Adrenal gland (tissue), 12 donors: Measurements from ENCODE around the gene TTC5. TPM values are rescaled to one million over a fixed set of nuclear protein-coding genes. Genes with fewer than 3 reads are reported as not detected.

Experiments
- DNase-seq, 7 donors: peaks; one replicate each; pipeline ENCODE4 v3.0.0-alpha.2; 2019 to 2020
- H3K27ac ChIP-seq, 5 donors: fragments of 200-600 bp; sonication (generic) in 4 of 5; 1 replicate in 3 of 5; 2 replicates in 2 of 5; pipeline versions ENCODE4 v1.5.1 to v1.8.0; 2016 to 2020; ENCODE audit warnings: mild to moderate bottlenecking in 1 of 5
- H3K27me3 ChIP-seq: fragments of 200-600 bp; 2 replicates; pipeline ENCODE4 v1.8.0; 2021
- H3K36me3 ChIP-seq, 2 donors: fragments of 200-600 bp; replicated peaks in 1 of 2; 1 replicate in 1 of 2; 2 replicates in 1 of 2; pipeline versions ENCODE4 v1.5.1 to v1.8.0; 2018 to 2022
- H3K4me1 ChIP-seq, 2 donors: fragments of 200-600 bp; replicated peaks in 1 of 2; 1 replicate in 1 of 2; 2 replicates in 1 of 2; pipeline versions ENCODE4 v1.5.1 to v1.8.0; 2018 to 2021
- H3K4me3 ChIP-seq, 4 donors: fragments of 200-600 bp; sonication (generic) in 3 of 4; one replicate each; pipeline ENCODE4 v1.5.1; 2016 to 2018
- H3K9me3 ChIP-seq, 3 donors: fragments of 200-600 bp; sonication (generic) in 1 of 3; replicated peaks in 1 of 3; 1 replicate in 2 of 3; 2 replicates in 1 of 3; pipeline versions ENCODE4 v1.5.1 to v1.8.0; 2016 to 2021
- CTCF ChIP-seq, 6 experiments: fragments of 450-650 bp in 4 of 6; fragments of 200-600 bp in 2 of 6; sonication (generic) in 1 of 6; IDR thresholded peaks; 1 replicate in 5 of 6; 2 replicates in 1 of 6; pipeline versions ENCODE4 v1.5.1 to v1.8.0; 2016 to 2021; ENCODE audit warnings: antibody characterized with exemption in 6 of 6, mild to moderate bottlenecking in 2 of 6, moderate library complexity in 1 of 6
- POLR2A ChIP-seq, 2 donors: fragments of 450-650 bp; IDR thresholded peaks; one replicate each; pipeline ENCODE4 v1.6.1; 2017; ENCODE audit warnings: antibody characterized with exemption in 2 of 2, mild to moderate bottlenecking in 2 of 2, moderate library complexity in 1 of 2
- WGBS, 4 donors: extraction: QIAGEN DNeasy Blood & Tissue Kit in 2 of 4; methylation state at CpG; one replicate each; pipeline versions ENCODE4 v1.1.5 to v1.1.7; 2013 to 2017; 5-methylcytosine and 5-hydroxymethylcytosine counted together
- intact Hi-C, 2 donors: fragments of 100-400 bp; cut with DNase I; formaldehyde crosslinking; loops; one replicate each; pipeline versions ENCODE4 v1.14.1 to v1.15.0; 2022 to 2023
- polyA plus RNA-seq, 3 donors: library from polyadenylated mRNA; stranded (reverse); fragments of 200-250 nt in 2 of 3; fragments of 350-450 nt in 1 of 3; fragmentation: Illumina TruSeq in 1 of 3; extraction: RNeasy Lipid Tissue Mini Kit (QIAGEN cat#74804) in 1 of 3; gene quantifications; one replicate each; pipeline ENCODE4 v1.2.3, GENCODE V29; 2013 to 2014
- total RNA-seq, 9 donors: library from RNA; depleted of rRNA in 4 of 9; stranded (reverse); fragments of >200 nt in 4 of 9; fragments of 120-200 nt in 1 of 9; fragmentation: NEBNext Ultra II Directional in 1 of 9; extraction: Animal tissue kit (Norgen Biotek cat#: 25700) in 1 of 9; gene quantifications; one replicate each; pipeline versions ENCODE4 v1.1.0 to v1.2.4, GENCODE V29; 2013 to 2023
- donor health status: healthy with polysubstance abuse.
- donor health status: Bipolar disorder and iron deficiency.
- donor health status: DM: yes; HTN: yes; CAD: no.
- donor health status: DM: no; HTN: no; CAD: no.
- donor health status: DM: no; HTN: no; CAD: no.
- donor health status: DM: yes; HTN: yes; CAD: no.

The TTC5 gene
- total and polyA plus RNA-seq, 12 donors, result 3.9 to 28.6 (median 15.0) TPM

- H3K9me3 ChIP-seq, result no peaks in the 10 kb centered on the region
- WGBS, 4 donors, result 45 to 62% (median 56%) methylated on average over 3 of the region's 3 CpGs
- peak overlapping the region in 3 of 5 donors; percentile 66 to 70 (median 67) for H3K27ac ChIP-seq
- peak; percentile 56 to 85 (median 81) for DNase-seq
- no peak for TF ChIP-seq CTCF (IDR thresholded peaks at IDR 0.05)
- TF ChIP-seq POLR2A (IDR thresholded peaks at IDR 0.05), result no peak
- H3K4me3 ChIP-seq, result no peak overlapping the region
- intact Hi-C loops, result no loop called here
- H3K4me1 ChIP-seq, result peaks cover 14 to 17% of the 10 kb centered on the region in 2 donors
- H3K36me3 ChIP-seq, result peaks cover 0 to 32% of the 10 kb centered on the region in 2 donors
- no peaks in the 10 kb centered on the region for H3K27me3 ChIP-seq
These were observed 42.0 kb upstream of the TTC5 start for GRCh38 chr14:20347747-20348146.

- Histone ChIP-seq H3K9me3 (no peaks in the 10 kb centered on the region), H3K27ac (no peak overlapping the region), H3K4me1 (peaks cover 14 to 17% of the 10 kb centered on the region in 2 donors), H3K27me3 (no peaks in the 10 kb centered on the region), H3K36me3 (peaks cover 0 to 23% of the 10 kb centered on the region in 2 donors), H3K4me3 (no peak overlapping the region)
- intact Hi-C loops, result no loop called here
- TF ChIP-seq CTCF (IDR thresholded peaks at IDR 0.05) (no peak), POLR2A (IDR thresholded peaks at IDR 0.05) (no peak)
- 82 to 100% (median 95%) methylated on average over 1 of the region's 1 CpG for WGBS, 4 donors
- DNase-seq, result no peak
These were observed 41.0 kb upstream of the TTC5 start for GRCh38 chr14:20346713-20347112.

GRCh38 chr14:20345366-20345765 lies 39.6 kb upstream of the TTC5 start:
- Histone ChIP-seq H3K27ac (no peak overlapping the region), H3K27me3 (no peaks in the 10 kb centered on the region), H3K4me1 (peaks cover 14 to 17% of the 10 kb centered on the region in 2 donors), H3K4me3 (no peak overlapping the region), H3K9me3 (no peaks in the 10 kb centered on the region), H3K36me3 (peaks cover 0 to 11% of the 10 kb centered on the region in 2 donors)
- WGBS, 4 donors, result 90 to 100% (median 95%) methylated on average over 1 of the region's 1 CpG
- intact Hi-C loops, result no loop called here
- TF ChIP-seq CTCF (IDR thresholded peaks at IDR 0.05) (no peak), POLR2A (IDR thresholded peaks at IDR 0.05) (no peak)
- no peak for DNase-seq

- WGBS, 4 donors, result 0 to 3% (median 1%) methylated on average over 3 of the region's 3 CpGs
- intact Hi-C loops, result no loop called here
- H3K9me3 ChIP-seq, result no peaks in the 10 kb centered on the region
- no peaks in the 10 kb centered on the region for H3K27me3 ChIP-seq
- peaks cover 0 to 11% of the 10 kb centered on the region in 2 donors for H3K36me3 ChIP-seq
- TF ChIP-seq CTCF (IDR thresholded peaks at IDR 0.05) (no peak), POLR2A (IDR thresholded peaks at IDR 0.05) (no peak)
- H3K27ac ChIP-seq, result peak overlapping the region; percentile 42 to 94 (median 90)
- H3K4me3 ChIP-seq, result peak overlapping the region; percentile 9 to 66 (median 36)
- no peak for DNase-seq
- H3K4me1 ChIP-seq, result peaks cover 14 to 17% of the 10 kb centered on the region in 2 donors
These were observed 38.1 kb upstream of the TTC5 start for GRCh38 chr14:20343862-20344220.
